Bronchial epithelial cell (primary cell): ENCODE measurements around the gene ADGRV1. TPM values are rescaled to one million over a fixed set of nuclear protein-coding genes. Genes with fewer than 3 reads are reported as not detected.

Source experiments
- DNase-seq: peaks from one replicate; pipeline ENCODE4 v3.0.0-alpha.2; 2010; ENCODE audit warnings: low read depth
- FAIRE-seq: peaks from 2 replicates; lab custom pipeline; 2011; peaks lifted over from hg19 to GRCh38; lab: Jason Lieb, UNC
- H3K27me3 ChIP-seq: 2 replicates; pipeline ENCODE4 v1.5.1; 2011; ENCODE audit warnings: low read length; ENCODE audit not compliant: control insufficient read depth, insufficient read depth
- H3K36me3 ChIP-seq: 2 replicates; pipeline ENCODE4 v1.5.1; 2011; ENCODE audit warnings: low read length; ENCODE audit not compliant: control insufficient read depth, insufficient read depth
- H3K4me3 ChIP-seq: 2 replicates; pipeline ENCODE4 v1.5.1; 2011; ENCODE audit warnings: mild to moderate bottlenecking, low read depth, low read length, control low read depth
- CTCF ChIP-seq: IDR thresholded peaks from 2 replicates; pipeline ENCODE4 v1.5.1; 2011; ENCODE audit warnings: mild to moderate bottlenecking, moderate library complexity, low read length, control low read depth, inconsistent platforms; ENCODE audit not compliant: insufficient read depth, severe bottlenecking
- total RNA-seq: library from RNA; depleted of rRNA; stranded (reverse); fragments of >200 nt; gene quantifications from 2 replicates; pipeline ENCODE4 v1.2.1, GENCODE V29; 2014

Gene ADGRV1
- total RNA-seq, 1 donor from 2014 or later = 1.6 TPM

GRCh38 chr5:91143840-91144239, 585.2 kb downstream of the ADGRV1 start:
- FAIRE-seq = no peak
- DNase-seq = no peak
- H3K4me3 ChIP-seq = no peak overlapping the region
- no peaks in the 10 kb centered on the region for H3K36me3 ChIP-seq
- H3K27me3 ChIP-seq = no peaks in the 10 kb centered on the region
- TF ChIP-seq CTCF = no peak

GRCh38 chr5:91144491-91145332, 586.1 kb downstream of the ADGRV1 start:
- FAIRE-seq (no peak), DNase-seq (no peak)
- TF ChIP-seq CTCF = no peak
- no peak overlapping the region for H3K4me3 ChIP-seq
- no peaks in the 10 kb centered on the region for H3K36me3 ChIP-seq
- H3K27me3 ChIP-seq = no peaks in the 10 kb centered on the region

- no peak for FAIRE-seq
Observed at GRCh38 chr5:91145333-91145620, 586.7 kb downstream of the ADGRV1 start.

GRCh38 chr5:91146230-91146629, 587.6 kb downstream of the ADGRV1 start:
- no peak for TF ChIP-seq CTCF
- Histone ChIP-seq H3K27me3 (no peaks in the 10 kb centered on the region), H3K36me3 (no peaks in the 10 kb centered on the region), H3K4me3 (no peak overlapping the region)
- DNase-seq (peak; percentile 64), FAIRE-seq (no peak)

More at GRCh38 chr5:91145333-91145620, 586.7 kb downstream of the ADGRV1 start:
- no peaks in the 10 kb centered on the region for H3K27me3 ChIP-seq
- TF ChIP-seq CTCF = no peak
- no peaks in the 10 kb centered on the region for H3K36me3 ChIP-seq
- DNase-seq = no peak
- no peak overlapping the region for H3K4me3 ChIP-seq

- H3K36me3 ChIP-seq = no peaks in the 10 kb centered on the region
- DNase-seq (peak; percentile 38), FAIRE-seq (no peak)
- TF ChIP-seq CTCF = no peak
- H3K27me3 ChIP-seq = no peaks in the 10 kb centered on the region
- H3K4me3 ChIP-seq = no peak overlapping the region
Observed at GRCh38 chr5:91146905-91147600, 588.5 kb downstream of the ADGRV1 start.
